A549 (cell line): ENCODE measurements around the gene CLTCL1. TPM values are rescaled to one million over a fixed set of nuclear protein-coding genes. Genes with fewer than 3 reads are reported as not detected.

Source experiments
- ATAC-seq, 2 experiments: fragments of 200-7000 bp in 1 of 2; fragments of >200 bp in 1 of 2; cut with Nextera tagmentation in 1 of 2; cut with Tn5 transposase in 1 of 2; 3 replicates each; pipeline versions ENCODE4 v1.8.0 to v1.9.1; 2018 to 2020; ENCODE audit warnings: mild to moderate bottlenecking in 1 of 2, moderate library complexity in 1 of 2
- CTCF ChIA-PET: fragments of 300-600 bp; sonication (Branson Sonifier 250); formaldehyde crosslinking; extraction: SDS; loops from one replicate; lab custom pipeline; 2021; ENCODE audit warnings: antibody characterized with exemption, inconsistent platforms; lab: Yijun Ruan, JAX
- POLR2A ChIA-PET: fragments of 350-600 bp; formaldehyde crosslinking; extraction: SDS; loops from one replicate; lab custom pipeline; 2021; ENCODE audit warnings: antibody characterized with exemption, inconsistent platforms; lab: Yijun Ruan, JAX
- DNase-seq, 2 experiments: peaks; one replicate each; pipeline versions ENCODE4 v3.0.0 to v3.0.0-alpha.2; 2011 to 2016; ENCODE audit warnings: low read depth in 1 of 2, low spot score in 1 of 2
- FAIRE-seq: peaks from 2 replicates; lab custom pipeline; 2011; peaks lifted over from hg19 to GRCh38; lab: Jason Lieb, UNC
- H3K27ac ChIP-seq, 2 experiments: fragments of >200 bp; sonication (Bioruptor Twin); formaldehyde crosslinking; 3 replicates each; pipeline ENCODE4 v1.5.1; 2016 to 2017
- H3K4me1 ChIP-seq: fragments of >200 bp; sonication (Bioruptor Twin); formaldehyde crosslinking; 3 replicates; pipeline ENCODE4 v1.6.1; 2016
- H3K4me2 ChIP-seq: fragments of >200 bp; sonication (Bioruptor Twin); formaldehyde crosslinking; 3 replicates; pipeline ENCODE4 v1.6.1; 2016
- H3K4me3 ChIP-seq: fragments of >200 bp; sonication (Bioruptor Twin); formaldehyde crosslinking; 3 replicates; pipeline ENCODE4 v1.5.1; 2016
- H3K9me3 ChIP-seq: fragments of >200 bp; sonication (Bioruptor Twin); formaldehyde crosslinking; 3 replicates; pipeline ENCODE4 v1.6.1; 2016
- CBX8 ChIP-seq: fragments of 200-600 bp; sonication (generic); IDR thresholded peaks from 2 replicates; pipeline ENCODE4 v1.6.1; 2016
- CEBPB ChIP-seq, 2 experiments: fragments of >200 bp in 1 of 2; sonication (Bioruptor Twin) in 1 of 2; formaldehyde crosslinking in 1 of 2; IDR thresholded peaks; 2 replicates each; pipeline ENCODE4 v1.6.1; 2012 to 2016
- EHF ChIP-seq: fragments of 250-450 bp; sonication (Bioruptor Pico); IDR thresholded peaks from 2 replicates; pipeline ENCODE4 v1.5.0; 2020; ENCODE audit warnings: mild to moderate bottlenecking
- EP300 ChIP-seq, 2 experiments: fragments of >200 bp; sonication (Bioruptor Twin); formaldehyde crosslinking; IDR thresholded peaks; 2 replicates in 1 of 2; 3 replicates in 1 of 2; pipeline ENCODE4 v1.6.1; 2016 to 2017
- FOSB ChIP-seq: fragments of 250-450 bp; sonication (Bioruptor Pico); IDR thresholded peaks from 2 replicates; pipeline ENCODE4 v1.5.0; 2020; ENCODE audit warnings: mild to moderate bottlenecking, moderate library complexity
- FOSL2 ChIP-seq, 2 experiments: fragments of 450-650 bp in 1 of 2; fragments of >200 bp in 1 of 2; sonication (Bioruptor Twin) in 1 of 2; formaldehyde crosslinking; IDR thresholded peaks; 2 replicates each; pipeline versions ENCODE4 v1.5.0 to v1.6.1; 2016 to 2020; ENCODE audit warnings: mild to moderate bottlenecking in 1 of 2, moderate library complexity in 1 of 2
- GATA3 ChIP-seq: IDR thresholded peaks from 2 replicates; pipeline ENCODE4 v1.6.1; 2012; ENCODE audit warnings: borderline replicate concordance
- HDAC2 ChIP-seq: fragments of 200-600 bp; sonication (generic); IDR thresholded peaks from 2 replicates; pipeline ENCODE4 v1.6.1; 2016
- HEYL ChIP-seq: fragments of 250-450 bp; sonication (Bioruptor Pico); IDR thresholded peaks from 2 replicates; pipeline ENCODE4 v1.8.0; 2021; ENCODE audit warnings: mild to moderate bottlenecking, moderate library complexity
- JUN ChIP-seq, 2 experiments: fragments of >200 bp; sonication (Bioruptor Twin); formaldehyde crosslinking; IDR thresholded peaks; 2 replicates in 1 of 2; 3 replicates in 1 of 2; pipeline ENCODE4 v1.6.1; 2016 to 2017
- NR3C1 ChIP-seq: fragments of >200 bp; sonication (Bioruptor Twin); formaldehyde crosslinking; IDR thresholded peaks from 3 replicates; pipeline ENCODE4 v1.6.1; 2017
- PHF8 ChIP-seq: fragments of 200-600 bp; sonication (generic); IDR thresholded peaks from 2 replicates; pipeline ENCODE4 v1.6.1; 2016; ENCODE audit warnings: low read depth, mild to moderate bottlenecking, antibody characterized with exemption, moderate library complexity, borderline replicate concordance
- POLR2AphosphoS2 ChIP-seq: conservative IDR thresholded peaks from 2 replicates; pipeline ENCODE4 v1.6.1; 2012; ENCODE audit warnings: low read length, improper control_type of control experiment, inconsistent platforms
- RAD21 ChIP-seq, 2 experiments: fragments of >200 bp in 1 of 2; sonication (Bioruptor Twin) in 1 of 2; formaldehyde crosslinking in 1 of 2; IDR thresholded peaks in 1 of 2; conservative IDR thresholded peaks in 1 of 2; 2 replicates in 1 of 2; 3 replicates in 1 of 2; pipeline ENCODE4 v1.6.1; 2012 to 2018; ENCODE audit warnings: inconsistent platforms in 1 of 2
- RCOR1 ChIP-seq: fragments of 150-350 bp; IDR thresholded peaks from 2 replicates; pipeline ENCODE4 v1.6.1; 2014; ENCODE audit warnings: antibody characterized with exemption, low read length, low read depth
- RFX5 ChIP-seq: fragments of 450-650 bp; IDR thresholded peaks from 2 replicates; pipeline ENCODE4 v1.7.1; 2014; ENCODE audit warnings: antibody characterized with exemption, mild to moderate bottlenecking, moderate library complexity
- SMC3 ChIP-seq: fragments of >200 bp; sonication (Bioruptor Twin); formaldehyde crosslinking; IDR thresholded peaks from 3 replicates; pipeline ENCODE4 v1.6.1; 2018; ENCODE audit warnings: inconsistent platforms
- SREBF2 ChIP-seq: fragments of 450-650 bp; IDR thresholded peaks from 2 replicates; pipeline ENCODE4 v1.6.1; 2014; ENCODE audit warnings: mild to moderate bottlenecking, moderate library complexity
- ZNF302 ChIP-seq: fragments of 250-450 bp; sonication (Bioruptor Pico); IDR thresholded peaks from 2 replicates; pipeline ENCODE4 v1.9.0; 2021; ENCODE audit warnings: inconsistent platforms, mild to moderate bottlenecking, moderate library complexity
- WGBS: methylation state at CpG from one replicate; pipeline ENCODE4 v1.1.6; 2017; ENCODE audit errors: missing lambda C conversion rate; 5-methylcytosine and 5-hydroxymethylcytosine counted together
- polyA plus RNA-seq, 4 experiments: library from polyadenylated mRNA; depleted of rRNA in 3 of 4; stranded (reverse); fragments of >200 nt; fragmentation: RNase III in 1 of 4; extraction: RNeasy Plus Mini Kit Qiagen cat#74134 plus additional on column Dnase treatment in 1 of 4; gene quantifications; 2 replicates in 3 of 4; 3 replicates in 1 of 4; pipeline ENCODE4 v1.2.3, GENCODE V29; 2011 to 2017
- TF ChIP-seq, protein P1 (sequence below): fragments of 250-450 bp; sonication (Bioruptor Pico); IDR thresholded peaks from 2 replicates; pipeline ENCODE4 v1.5.0; 2020; ENCODE audit warnings: low read depth, mild to moderate bottlenecking, moderate library complexity
- TF ChIP-seq, protein P2 (sequence below): IDR thresholded peaks from 2 replicates; pipeline ENCODE4 v1.6.1; 2012; ENCODE audit warnings: low read depth, borderline replicate concordance
- TF ChIP-seq, protein P3 (sequence below): IDR thresholded peaks from 2 replicates; pipeline ENCODE4 v1.6.1; 2012
- TF ChIP-seq, protein P4 (sequence below): IDR thresholded peaks from 2 replicates; pipeline ENCODE4 v1.6.1; 2012

Gene CLTCL1
- polyA plus RNA-seq, 2 of the 4 experiments (the other 2 are of a cell fraction): 8.6 to 10.6 TPM

DNA sequence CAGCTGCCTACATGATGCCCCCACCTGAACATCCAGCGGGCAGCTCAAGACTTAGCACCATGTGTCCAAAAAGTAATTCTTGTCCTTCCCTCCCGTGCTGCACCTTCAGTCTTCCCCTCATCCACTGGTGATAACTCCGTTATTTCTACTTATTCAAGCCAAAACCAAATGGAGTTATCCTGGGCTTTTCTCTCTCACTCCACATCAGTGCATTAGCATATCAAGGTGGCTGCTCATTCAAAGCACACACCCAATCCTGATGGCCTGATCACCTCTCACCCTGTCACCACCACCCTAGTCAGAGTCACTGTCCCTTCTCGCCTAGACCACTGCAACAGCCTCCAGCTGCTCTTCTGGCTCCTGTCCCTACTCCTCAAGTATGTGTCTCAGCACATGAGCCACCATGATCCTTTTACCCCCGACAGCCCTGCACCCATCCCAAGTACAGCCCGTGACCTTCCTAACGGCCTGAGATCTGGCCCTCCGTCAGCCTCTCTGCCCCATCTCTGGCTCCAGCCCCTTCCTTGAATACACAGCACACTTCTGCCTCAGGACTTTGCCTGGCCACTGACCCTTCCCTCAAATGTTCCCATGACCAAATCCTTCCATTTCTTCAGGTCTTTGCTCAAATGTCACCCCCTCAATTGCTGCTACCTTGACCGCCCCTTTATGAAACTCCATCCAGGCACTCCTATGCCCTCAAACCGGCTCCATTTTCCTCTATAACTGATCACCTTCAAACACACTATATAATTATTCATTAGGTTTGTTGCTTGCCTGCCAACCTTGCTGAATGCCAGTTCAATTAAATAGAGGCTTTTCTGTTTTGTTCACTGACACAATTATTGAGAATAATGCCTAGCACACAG is 93.3 kb downstream of the CLTCL1 start:
- CTCF ChIA-PET: interaction anchor here (0.6 to 2.8 kb wide), 2 partner anchors 14 to 813 kb away, joined by 3 to 7 read pairs; no protein-coding TSS in a partner anchor

DNA sequence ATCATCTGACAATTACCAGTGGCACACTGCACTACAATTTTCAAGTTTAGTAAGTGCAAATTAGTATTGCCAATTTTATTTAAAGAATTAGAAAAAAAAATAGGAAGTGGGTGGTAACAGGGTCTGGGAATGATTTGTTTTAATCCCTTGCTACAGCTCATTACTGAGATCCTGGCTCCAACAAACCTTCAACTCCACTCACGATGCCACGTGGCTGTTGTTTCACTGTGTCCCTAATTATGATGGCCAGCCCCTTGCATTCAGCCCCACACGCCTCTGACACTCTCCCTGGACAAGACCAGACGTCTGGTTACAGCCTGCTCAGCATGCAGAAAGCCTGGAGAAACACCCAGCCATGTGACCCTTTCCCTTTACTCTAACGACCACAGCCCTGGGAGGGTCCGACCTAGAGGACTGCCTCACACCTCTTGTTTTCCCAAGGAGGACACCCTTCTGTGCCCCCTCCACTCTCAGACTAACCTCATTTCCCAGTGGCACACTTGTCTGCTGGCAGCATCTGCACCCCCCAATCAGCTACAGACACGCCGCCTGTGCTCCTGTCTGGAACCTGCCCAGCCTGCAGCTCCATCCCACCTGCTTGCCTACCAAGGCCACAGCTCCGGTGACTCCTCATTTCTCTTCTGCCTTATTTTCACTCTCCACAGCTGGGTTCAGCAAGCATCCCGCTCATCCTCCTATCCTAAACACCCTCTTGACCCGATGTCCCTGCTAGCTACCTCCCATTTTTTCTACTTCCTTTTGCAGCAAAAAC is 94.5 kb downstream of the CLTCL1 start:
- ATAC-seq: no peak

More for the DNA sequence above, 93.3 kb downstream of the CLTCL1 start:
- no peak for TF ChIP-seq HEYL
- no peak for TF ChIP-seq NR3C1
- TF ChIP-seq FOSL2 (IDR thresholded peaks at IDR 0.05): no peak
- no peak for TF ChIP-seq FOSL2 (CRISPR knock-in tag; IDR thresholded peaks at IDR 0.05)
- no peak for TF ChIP-seq CEBPB (IDR thresholded peaks at IDR 0.05)
- TF ChIP-seq EP300 (IDR thresholded peaks at IDR 0.05): no peak
- no peak for TF ChIP-seq HDAC2
- TF ChIP-seq, protein P1, sequence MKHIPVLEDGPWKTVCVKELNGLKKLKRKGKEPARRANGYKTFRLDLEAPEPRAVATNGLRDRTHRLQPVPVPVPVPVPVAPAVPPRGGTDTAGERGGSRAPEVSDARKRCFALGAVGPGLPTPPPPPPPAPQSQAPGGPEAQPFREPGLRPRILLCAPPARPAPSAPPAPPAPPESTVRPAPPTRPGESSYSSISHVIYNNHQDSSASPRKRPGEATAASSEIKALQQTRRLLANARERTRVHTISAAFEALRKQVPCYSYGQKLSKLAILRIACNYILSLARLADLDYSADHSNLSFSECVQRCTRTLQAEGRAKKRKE: no peak
- no peak for TF ChIP-seq FOSB (CRISPR knock-in tag)
- TF ChIP-seq, protein P2, sequence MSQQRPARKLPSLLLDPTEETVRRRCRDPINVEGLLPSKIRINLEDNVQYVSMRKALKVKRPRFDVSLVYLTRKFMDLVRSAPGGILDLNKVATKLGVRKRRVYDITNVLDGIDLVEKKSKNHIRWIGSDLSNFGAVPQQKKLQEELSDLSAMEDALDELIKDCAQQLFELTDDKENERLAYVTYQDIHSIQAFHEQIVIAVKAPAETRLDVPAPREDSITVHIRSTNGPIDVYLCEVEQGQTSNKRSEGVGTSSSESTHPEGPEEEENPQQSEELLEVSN: no peak
- TF ChIP-seq, protein P3, sequence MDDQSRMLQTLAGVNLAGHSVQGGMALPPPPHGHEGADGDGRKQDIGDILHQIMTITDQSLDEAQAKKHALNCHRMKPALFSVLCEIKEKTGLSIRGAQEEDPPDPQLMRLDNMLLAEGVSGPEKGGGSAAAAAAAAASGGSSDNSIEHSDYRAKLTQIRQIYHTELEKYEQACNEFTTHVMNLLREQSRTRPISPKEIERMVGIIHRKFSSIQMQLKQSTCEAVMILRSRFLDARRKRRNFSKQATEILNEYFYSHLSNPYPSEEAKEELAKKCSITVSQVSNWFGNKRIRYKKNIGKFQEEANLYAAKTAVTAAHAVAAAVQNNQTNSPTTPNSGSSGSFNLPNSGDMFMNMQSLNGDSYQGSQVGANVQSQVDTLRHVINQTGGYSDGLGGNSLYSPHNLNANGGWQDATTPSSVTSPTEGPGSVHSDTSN: no peak
- H3K4me2 ChIP-seq: no peak overlapping the region
- DNase-seq (no peak), ATAC-seq (no peak), FAIRE-seq (no peak)
- POLR2A ChIA-PET: no interaction called here
- no peak overlapping the region for H3K4me3 ChIP-seq
- H3K27ac ChIP-seq: no peak overlapping the region
- 85% methylated on average over 10 of the region's 10 CpGs for WGBS
- no peaks in the 10 kb centered on the region for H3K9me3 ChIP-seq
- H3K4me1 ChIP-seq: no peaks in the 10 kb centered on the region

DNA sequence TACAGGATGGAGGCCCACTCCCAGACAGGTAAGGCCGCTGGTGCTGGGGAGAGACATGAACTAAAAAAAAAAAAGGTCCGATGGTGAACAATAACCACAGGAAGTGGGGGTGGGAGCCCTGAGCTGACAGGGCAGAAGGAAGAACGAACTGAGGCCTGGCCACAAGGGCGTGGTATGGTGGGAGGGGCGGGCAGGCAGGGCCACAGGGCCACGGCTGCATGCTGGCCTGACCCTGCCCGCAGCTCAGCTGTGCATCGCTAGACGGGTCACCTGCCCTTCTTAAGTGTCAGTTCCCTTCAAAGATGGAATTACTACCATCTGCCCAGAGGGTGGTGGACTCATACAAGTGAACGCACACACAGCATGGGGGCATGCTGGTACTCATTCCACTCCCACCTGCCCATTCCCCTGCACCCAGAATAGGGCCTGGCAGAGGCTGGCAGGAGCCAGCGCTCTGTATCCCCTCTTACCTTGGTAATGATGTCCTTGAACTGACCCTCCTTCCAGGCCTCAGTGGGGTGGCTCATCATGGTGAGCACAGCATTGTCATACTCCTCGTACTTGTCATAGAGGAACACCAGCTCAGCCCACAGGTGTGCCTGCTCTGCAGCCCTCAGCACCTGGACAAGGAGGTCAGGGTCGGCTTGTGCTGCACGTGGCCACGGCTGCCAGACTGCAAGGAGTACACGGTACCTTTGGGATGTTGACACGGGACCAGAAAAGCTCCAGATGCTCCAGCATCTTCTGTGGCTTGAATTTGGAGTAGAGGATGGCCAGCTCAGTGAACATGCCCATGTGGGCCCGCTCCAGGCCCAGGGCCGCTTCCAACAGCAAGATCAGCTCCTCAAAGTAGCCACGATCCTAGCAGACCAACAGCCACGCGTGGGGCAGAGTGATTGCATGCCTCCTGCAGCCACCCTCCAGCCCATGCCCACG is 95.5 kb downstream of the CLTCL1 start:
- Histone ChIP-seq H3K4me1 (no peaks in the 10 kb centered on the region), H3K4me2 (no peak overlapping the region), H3K4me3 (no peak overlapping the region), H3K27ac (no peak overlapping the region), H3K9me3 (no peaks in the 10 kb centered on the region)
- WGBS: 90% methylated on average over 15 of the region's 23 CpGs
- TF ChIP-seq POLR2AphosphoS2 (no peak), RFX5 (no peak), ZNF302 (no peak), NR3C1 (no peak), EP300 (IDR thresholded peaks at IDR 0.05) (no peak), RAD21 (conservative IDR thresholded peaks at IDR 0.05 in 1 of 2, IDR thresholded peaks at IDR 0.05 in 1 of 2) (no peak), EHF (CRISPR knock-in tag) (no peak), SREBF2 (no peak), CBX8 (no peak), CEBPB (IDR thresholded peaks at IDR 0.05) (no peak), SMC3 (no peak), RCOR1 (no peak), FOSL2 (IDR thresholded peaks at IDR 0.05) (no peak), FOSL2 (CRISPR knock-in tag; IDR thresholded peaks at IDR 0.05) (no peak), GATA3 (no peak), HEYL (no peak), JUN (IDR thresholded peaks at IDR 0.05) (no peak), PHF8 (no peak)
- TF ChIP-seq, protein P3: no peak
- CTCF ChIA-PET: interaction anchor here (1.6 kb wide), 1 partner anchor 17 kb away, joined by 4 read pairs; no protein-coding TSS in a partner anchor
- DNase-seq (no peak), FAIRE-seq (no peak), ATAC-seq (no peak)
- POLR2A ChIA-PET: no interaction called here

More for the DNA sequence above, 94.5 kb downstream of the CLTCL1 start:
- Histone ChIP-seq H3K4me3 (no peak overlapping the region), H3K4me2 (no peak overlapping the region), H3K4me1 (no peaks in the 10 kb centered on the region), H3K9me3 (no peaks in the 10 kb centered on the region), H3K27ac (no peak overlapping the region)
- FAIRE-seq (no peak), DNase-seq (no peak)
- WGBS: 86% methylated on average over 11 of the region's 11 CpGs
- POLR2A ChIA-PET: no interaction called here
- CTCF ChIA-PET: interaction anchor here (0.6 to 1.6 kb wide), 2 partner anchors 18 to 814 kb away, joined by 3 to 4 read pairs; no protein-coding TSS in a partner anchor
- TF ChIP-seq, protein P4, sequence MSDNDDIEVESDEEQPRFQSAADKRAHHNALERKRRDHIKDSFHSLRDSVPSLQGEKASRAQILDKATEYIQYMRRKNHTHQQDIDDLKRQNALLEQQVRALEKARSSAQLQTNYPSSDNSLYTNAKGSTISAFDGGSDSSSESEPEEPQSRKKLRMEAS: no peak
- no peak for TF ChIP-seq EHF (CRISPR knock-in tag)
- TF ChIP-seq, all 56 proteins: peak for 0
